OCI-LY1 (cell line): Measurements from ENCODE around the gene APPL1.
"Not testable (repeated sequence)": the region's sequence is repeated elsewhere in the genome, so short reads cannot be mapped to it uniquely, and the experiment has no call there.

Source experiments
- H2AFZ ChIP-seq: fragments of 200-600 bp; sonication (generic), shearing (Covaris generic); 2 replicates; pipeline ENCODE4 v1.6.0; 2014; ENCODE audit warnings: antibody characterized with exemption, mild to moderate bottlenecking, low read length
- H3F3A ChIP-seq: fragments of 200-600 bp; sonication (generic), shearing (Covaris generic); 2 replicates; pipeline ENCODE4 v1.6.0; 2014; ENCODE audit warnings: mild to moderate bottlenecking, antibody characterized with exemption, low read length, moderate library complexity; ENCODE audit not compliant: insufficient read depth
- H3K27ac ChIP-seq: fragments of 200-600 bp; sonication (generic); 2 replicates; pipeline ENCODE4 v1.5.1; 2014; ENCODE audit warnings: low read length, mixed run types, mild to moderate bottlenecking, low read depth; ENCODE audit not compliant: poor library complexity, severe bottlenecking
- H3K27me3 ChIP-seq: fragments of 200-600 bp; sonication (generic); 2 replicates; pipeline ENCODE4 v1.6.0; 2014; ENCODE audit warnings: antibody characterized with exemption, mild to moderate bottlenecking, low read length, moderate library complexity; ENCODE audit not compliant: insufficient read depth
- H3K36me3 ChIP-seq: fragments of 200-600 bp; sonication (generic); 2 replicates; pipeline ENCODE4 v1.6.1; 2014; ENCODE audit warnings: mild to moderate bottlenecking, antibody characterized with exemption, low read length, moderate library complexity, mixed read lengths; ENCODE audit not compliant: insufficient read depth
- H3K4me1 ChIP-seq: fragments of 200-600 bp; sonication (generic); 2 replicates; pipeline ENCODE4 v1.5.1; 2014; ENCODE audit warnings: mild to moderate bottlenecking, low read length, moderate library complexity; ENCODE audit not compliant: insufficient read depth, severe bottlenecking
- H3K4me2 ChIP-seq: fragments of 200-600 bp; sonication (generic), shearing (Covaris generic); 2 replicates; pipeline ENCODE4 v1.6.1; 2014; ENCODE audit warnings: low read length
- H3K4me3 ChIP-seq: fragments of 200-600 bp; sonication (generic); 2 replicates; pipeline ENCODE4 v1.5.1; 2014; ENCODE audit warnings: low read length, low read depth, mild to moderate bottlenecking, mixed read lengths; ENCODE audit not compliant: poor library complexity, severe bottlenecking
- H3K79me2 ChIP-seq: fragments of 200-600 bp; shearing (Covaris generic); 2 replicates; pipeline ENCODE4 v1.6.1; 2016; ENCODE audit warnings: mixed run types, low read length, mixed read lengths; ENCODE audit not compliant: insufficient read depth
- H3K9ac ChIP-seq: fragments of 200-600 bp; sonication (generic), shearing (Covaris generic); 2 replicates; pipeline ENCODE4 v1.6.1; 2014; ENCODE audit warnings: mild to moderate bottlenecking, low read length, mixed read lengths
- H3K9me2 ChIP-seq: fragments of 200-600 bp; sonication (generic), shearing (Covaris generic); 2 replicates; pipeline ENCODE4 v1.6.1; 2014; ENCODE audit warnings: low read depth, mild to moderate bottlenecking, low read length, mixed read lengths
- H3K9me3 ChIP-seq: fragments of 200-600 bp; shearing (Covaris generic); 2 replicates; pipeline ENCODE4 v1.6.1; 2014; ENCODE audit warnings: low read length, mixed read lengths
- H4K20me1 ChIP-seq: fragments of 200-600 bp; sonication (generic), shearing (Covaris generic); 2 replicates; pipeline ENCODE4 v1.6.0; 2016; ENCODE audit warnings: mild to moderate bottlenecking, low read length; ENCODE audit not compliant: insufficient read depth
- CTCF ChIP-seq: fragments of 200-600 bp; sonication (generic), shearing (Covaris generic); IDR thresholded peaks from 2 replicates; pipeline ENCODE4 v1.5.1; 2017; ENCODE audit warnings: mild to moderate bottlenecking, antibody characterized with exemption, low read length, moderate library complexity, mixed read lengths
- EZH2 ChIP-seq: fragments of 200-600 bp; sonication (generic), shearing (Covaris generic); IDR thresholded peaks from 2 replicates; pipeline ENCODE4 v1.8.0; 2017; ENCODE audit warnings: borderline replicate concordance, mixed run types, mild to moderate bottlenecking, antibody characterized with exemption, low read length, moderate library complexity, mixed read lengths

The APPL1 gene

GRCh38 chr3:57292897-57293526 lies 65.5 kb downstream of the APPL1 start:
- Histone ChIP-seq H3K27me3 (no peaks in the 10 kb centered on the region), H3K9me3 (no peaks in the 10 kb centered on the region), H3K9me2 (no peaks in the 10 kb centered on the region), H3K9ac (no peak overlapping the region), H3K4me2 (no peak overlapping the region), H3F3A (no peaks in the 10 kb centered on the region), H2AFZ (no peak overlapping the region), H3K4me1 (no peaks in the 10 kb centered on the region), H3K36me3 (no peaks in the 10 kb centered on the region), H3K79me2 (no peaks in the 10 kb centered on the region), H4K20me1 (no peaks in the 10 kb centered on the region), H3K27ac (no peak overlapping the region), H3K4me3 (no peak overlapping the region)
- TF ChIP-seq EZH2 (no peak), CTCF (no peak)

- Histone ChIP-seq H3F3A (no peaks in the 10 kb centered on the region), H2AFZ (no peak overlapping the region), H3K9ac (no peak overlapping the region), H3K36me3 (no peaks in the 10 kb centered on the region), H3K27me3 (no peaks in the 10 kb centered on the region), H3K4me1 (no peaks in the 10 kb centered on the region), H4K20me1 (no peaks in the 10 kb centered on the region), H3K4me3 (no peak overlapping the region), H3K4me2 (no peak overlapping the region), H3K27ac (no peak overlapping the region), H3K79me2 (no peaks in the 10 kb centered on the region), H3K9me3 (no peaks in the 10 kb centered on the region), H3K9me2 (no peaks in the 10 kb centered on the region)
- TF ChIP-seq EZH2: no peak
- TF ChIP-seq CTCF: no peak
Measured at GRCh38 chr3:57298041-57298440, 70.5 kb downstream of the APPL1 start.

GRCh38 chr3:57303520-57303919 lies 76.0 kb downstream of the APPL1 start:
- H3K4me1 ChIP-seq, H3K9ac ChIP-seq, H3K27ac ChIP-seq, H3K4me2 ChIP-seq, H3K27me3 ChIP-seq, H2AFZ ChIP-seq, H3K9me2 ChIP-seq, H3K9me3 ChIP-seq, H3K36me3 ChIP-seq, H3K4me3 ChIP-seq, H3F3A ChIP-seq, H3K79me2 ChIP-seq, H4K20me1 ChIP-seq: not testable (repeated sequence)

- no peak overlapping the region for H3K4me2 ChIP-seq
- no peaks in the 10 kb centered on the region for H3K9me2 ChIP-seq
- H4K20me1 ChIP-seq: no peaks in the 10 kb centered on the region
- no peak for TF ChIP-seq EZH2
- TF ChIP-seq CTCF: no peak
- no peak overlapping the region for H3K9ac ChIP-seq
- H3K27ac ChIP-seq: no peak overlapping the region
- H3K36me3 ChIP-seq: no peaks in the 10 kb centered on the region
- H2AFZ ChIP-seq: no peak overlapping the region
- H3K4me3 ChIP-seq: no peak overlapping the region
- H3K9me3 ChIP-seq: no peaks in the 10 kb centered on the region
- no peaks in the 10 kb centered on the region for H3K4me1 ChIP-seq
- H3K27me3 ChIP-seq: no peaks in the 10 kb centered on the region
- no peaks in the 10 kb centered on the region for H3K79me2 ChIP-seq
- H3F3A ChIP-seq: no peaks in the 10 kb centered on the region
Measured at GRCh38 chr3:57309769-57310360, 82.3 kb downstream of the APPL1 start.
